ENCODE results near the gene STAP2. TPM values are rescaled to one million over a fixed set of nuclear protein-coding genes. Genes with fewer than 3 reads are reported as not detected.
"Not testable (repeated sequence)": the region's sequence is repeated elsewhere in the genome, so short reads cannot be mapped to it uniquely, and the experiment has no call there.

Gene STAP2
- total RNA-seq, 1 donor from 2014 or later, result 36.1 TPM

DNA sequence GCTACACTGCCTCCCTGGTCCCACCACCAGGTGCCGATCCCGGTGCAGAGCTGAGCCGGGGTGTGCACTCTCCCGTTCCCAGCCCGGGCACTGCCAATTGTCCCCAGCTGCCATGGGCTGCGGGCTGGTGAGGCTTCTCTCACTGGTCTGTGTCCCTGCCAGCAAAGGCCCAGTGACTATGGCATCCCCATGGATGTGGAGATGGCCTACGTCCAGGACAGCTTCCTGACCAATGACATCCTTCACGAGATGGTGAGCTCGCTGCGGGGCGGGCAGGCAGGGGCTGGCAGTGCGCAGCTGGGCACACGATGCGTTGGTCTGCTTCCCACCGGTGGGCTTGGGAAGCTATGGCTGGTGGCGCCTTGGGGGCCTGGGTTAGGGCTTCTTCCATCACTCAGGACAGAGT lies 19.3 kb upstream of the STAP2 start:
- DNase-seq (ENCODE audit: low read depth in 2 of 2), result no peak

DNA sequence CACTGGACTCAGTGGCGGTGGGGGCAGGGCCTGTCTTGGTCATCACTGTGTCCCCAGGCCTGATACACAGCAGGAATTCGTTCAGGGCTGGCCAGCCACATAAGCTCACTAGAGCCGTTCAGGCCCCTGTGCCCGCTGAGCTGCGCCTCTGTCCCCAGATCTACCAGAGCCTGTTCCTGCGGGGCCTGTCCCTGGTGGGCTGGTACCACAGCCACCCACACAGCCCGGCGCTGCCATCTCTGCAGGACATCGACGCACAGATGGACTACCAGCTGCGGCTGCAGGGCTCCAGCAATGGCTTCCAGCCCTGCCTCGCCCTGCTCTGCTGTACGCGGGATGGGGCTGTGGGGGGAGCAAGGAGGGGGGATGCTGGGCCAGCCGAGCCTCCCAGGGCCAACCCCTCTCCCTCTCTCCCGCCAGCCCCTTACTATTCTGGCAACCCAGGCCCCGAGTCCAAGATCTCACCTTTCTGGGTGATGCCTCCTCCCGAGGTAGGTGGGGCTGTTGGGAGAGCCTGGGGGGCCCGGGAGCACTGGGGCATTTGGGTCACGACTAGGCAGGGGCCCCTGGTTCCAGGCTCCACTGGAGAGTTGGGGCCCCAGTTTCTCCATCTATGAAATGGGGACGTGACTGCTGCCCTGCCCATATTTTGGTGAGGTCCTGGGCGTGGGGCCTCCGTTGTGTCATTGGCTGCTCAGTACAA lies 18.6 kb upstream of the STAP2 start:
- no peak for DNase-seq (ENCODE audit: low read depth in 2 of 2)

DNA sequence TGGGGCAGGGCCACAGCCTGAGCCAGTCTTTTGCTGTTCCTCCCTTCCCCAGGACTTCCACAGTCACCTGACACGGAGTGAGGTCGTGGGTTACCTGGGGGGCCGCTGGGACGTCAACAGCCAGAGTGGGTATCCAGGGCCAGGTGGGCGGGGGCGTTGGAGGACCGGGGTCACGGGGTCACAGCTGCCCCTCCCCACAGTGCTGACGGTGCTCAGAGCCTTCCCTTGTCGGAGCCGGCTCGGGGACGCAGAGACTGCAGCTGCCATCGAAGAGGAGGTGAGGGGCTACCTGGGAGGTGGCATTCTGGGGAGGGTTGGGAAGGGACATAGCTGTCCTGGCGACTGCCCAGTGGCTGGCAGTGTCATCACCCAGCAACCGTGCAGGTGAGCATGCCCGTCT lies 16.3 kb upstream of the STAP2 start:
- DNase-seq (ENCODE audit: low read depth in 2 of 2), result no peak

DNA sequence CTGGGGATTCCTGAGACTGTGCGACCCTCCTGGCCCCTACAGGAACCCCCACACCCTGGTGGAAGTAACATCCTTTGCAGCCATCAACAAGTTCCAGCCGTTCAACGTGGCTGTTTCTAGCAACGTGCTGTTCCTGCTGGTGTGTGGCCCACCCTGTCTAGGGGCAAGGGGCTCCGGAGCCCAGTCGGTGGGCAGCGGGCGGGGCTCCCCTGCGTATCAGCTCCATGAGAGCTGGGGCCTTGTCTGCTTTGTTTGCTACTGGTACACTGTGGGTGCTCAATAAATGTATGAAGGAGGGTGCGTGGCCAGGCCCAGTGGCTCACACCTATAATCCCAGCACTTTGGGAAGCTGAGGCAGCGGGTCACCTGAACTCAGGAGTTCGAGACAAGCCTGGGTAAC lies 15.7 kb upstream of the STAP2 start:
- DNase-seq (ENCODE audit: low read depth in 2 of 2), result no peak

DNA sequence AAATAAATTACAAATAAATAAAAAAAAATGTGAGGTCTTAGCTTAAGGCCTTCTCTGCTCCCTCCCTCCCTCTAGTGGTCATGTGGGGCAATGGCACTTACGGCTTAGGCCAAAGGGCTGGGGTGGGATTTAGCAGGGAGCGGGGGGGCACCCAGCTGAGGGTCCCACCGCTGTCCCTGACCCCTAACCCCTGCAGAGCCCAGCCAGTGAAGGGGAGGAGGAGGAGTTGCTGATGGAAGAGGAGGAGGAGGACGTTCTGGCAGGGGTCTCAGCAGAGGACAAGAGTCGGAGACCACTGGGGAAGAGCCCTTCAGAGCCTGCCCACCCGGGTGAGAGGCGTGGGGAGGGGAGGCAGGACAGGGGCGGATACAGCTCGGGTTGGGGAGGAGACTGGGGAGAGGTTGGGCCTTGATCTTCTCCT lies 14.1 kb upstream of the STAP2 start:
- DNase-seq (ENCODE audit: low read depth in 2 of 2), result peak; percentile 77 to 83

DNA sequence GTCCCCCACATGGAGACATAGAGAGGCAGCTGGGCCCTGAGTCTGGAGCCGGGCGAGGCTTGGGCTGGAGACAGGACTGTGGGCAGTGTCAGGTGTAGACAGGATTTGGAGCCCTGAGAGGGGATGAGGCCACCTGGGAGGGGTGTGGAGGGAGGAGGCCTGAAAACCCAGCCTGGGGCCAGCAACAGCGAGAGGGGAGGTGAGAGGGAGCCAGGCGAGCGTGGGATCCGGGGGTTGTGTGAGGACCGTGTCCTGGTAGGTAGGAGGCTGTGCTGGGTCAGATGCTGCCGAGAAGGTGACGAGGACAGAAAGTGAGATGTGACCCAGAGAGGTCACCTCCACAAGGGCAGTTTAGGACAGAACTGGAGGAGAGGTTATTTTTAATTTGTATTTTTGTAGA lies 12.1 kb upstream of the STAP2 start:
- DNase-seq (ENCODE audit: low read depth in 2 of 2), result no peak

DNA sequence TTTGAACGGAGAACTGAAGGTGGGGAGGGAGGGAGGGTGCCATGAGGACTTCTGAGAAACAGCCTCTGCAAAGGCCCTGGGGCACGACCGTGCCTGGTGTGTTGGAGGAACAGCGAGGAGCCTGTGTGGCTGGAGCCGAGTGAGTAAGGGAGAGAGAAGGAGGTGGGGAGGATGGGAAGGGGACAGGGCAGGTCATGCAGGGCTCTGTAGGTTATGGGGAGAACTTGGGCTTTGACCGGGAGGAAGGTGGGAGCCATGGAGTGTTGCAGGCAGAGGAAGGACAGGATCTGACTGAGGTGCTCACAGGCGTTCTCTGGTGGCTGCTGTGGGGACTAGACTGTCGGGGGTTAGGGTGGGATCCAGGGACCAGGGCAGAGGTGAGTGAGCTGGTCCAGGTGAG lies 11.5 kb upstream of the STAP2 start:
- no peak for DNase-seq (ENCODE audit: low read depth in 2 of 2)

DNA sequence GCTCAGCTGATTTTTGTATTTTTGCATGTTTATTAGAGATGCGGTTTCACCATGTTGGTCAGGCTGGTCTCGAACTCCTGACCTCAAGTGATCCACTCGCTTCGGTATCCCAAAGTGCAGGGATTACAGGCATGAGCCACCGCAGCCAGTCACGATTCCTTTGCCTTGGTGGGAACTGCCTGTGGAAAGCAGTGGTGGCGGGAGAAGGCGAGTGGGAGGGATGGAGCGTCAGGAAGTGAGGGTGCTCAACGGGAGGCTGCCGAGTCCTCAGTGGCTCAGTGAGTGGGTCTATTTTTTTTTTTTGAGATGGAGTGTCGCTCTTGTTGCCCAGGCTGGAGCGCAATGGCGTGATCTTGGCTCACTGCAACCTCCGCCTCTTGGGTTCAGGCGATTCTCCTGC lies 10.6 kb upstream of the STAP2 start:
- DNase-seq (ENCODE audit: low read depth in 2 of 2), result not testable (repeated sequence)

DNA sequence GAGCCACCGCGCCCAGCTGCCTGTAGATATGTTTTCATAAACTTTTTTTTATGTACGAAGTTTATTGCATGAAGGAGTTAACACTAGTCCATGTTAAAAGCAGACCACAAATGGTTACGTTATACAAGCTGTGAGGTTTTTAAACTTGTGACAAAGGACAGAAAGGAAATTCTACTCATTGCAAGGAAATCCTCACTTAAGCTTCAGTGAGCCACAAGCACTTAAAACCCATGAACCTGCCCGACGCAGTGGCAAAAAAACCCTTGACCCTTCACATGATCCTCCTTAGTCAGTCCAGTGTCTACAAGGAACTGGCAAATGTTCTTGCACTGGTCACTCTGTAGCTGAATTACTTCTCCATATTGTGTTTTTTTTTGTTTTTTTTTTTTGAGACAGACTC lies 8.9 kb upstream of the STAP2 start:
- no peak for DNase-seq (ENCODE audit: low read depth in 2 of 2)

DNA sequence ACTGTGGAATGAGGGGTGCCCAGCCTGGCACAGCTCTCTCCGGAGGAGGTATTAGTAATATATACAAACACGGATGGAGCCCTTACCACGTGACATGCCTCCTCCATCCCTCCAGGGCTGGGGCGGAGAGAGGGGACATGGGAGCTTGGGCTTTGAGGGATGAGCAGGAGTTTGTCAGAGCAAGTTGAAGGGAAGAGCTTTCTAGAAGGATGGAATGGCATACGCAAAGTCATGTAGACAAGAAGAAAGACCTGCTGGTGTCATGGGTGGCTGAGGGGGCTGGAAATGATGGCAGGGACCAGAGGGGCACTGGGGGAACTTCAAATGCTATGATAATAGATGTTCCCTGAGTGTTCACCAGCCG lies 7.4 kb upstream of the STAP2 start:
- DNase-seq (ENCODE audit: low read depth in 2 of 2), result no peak

DNA sequence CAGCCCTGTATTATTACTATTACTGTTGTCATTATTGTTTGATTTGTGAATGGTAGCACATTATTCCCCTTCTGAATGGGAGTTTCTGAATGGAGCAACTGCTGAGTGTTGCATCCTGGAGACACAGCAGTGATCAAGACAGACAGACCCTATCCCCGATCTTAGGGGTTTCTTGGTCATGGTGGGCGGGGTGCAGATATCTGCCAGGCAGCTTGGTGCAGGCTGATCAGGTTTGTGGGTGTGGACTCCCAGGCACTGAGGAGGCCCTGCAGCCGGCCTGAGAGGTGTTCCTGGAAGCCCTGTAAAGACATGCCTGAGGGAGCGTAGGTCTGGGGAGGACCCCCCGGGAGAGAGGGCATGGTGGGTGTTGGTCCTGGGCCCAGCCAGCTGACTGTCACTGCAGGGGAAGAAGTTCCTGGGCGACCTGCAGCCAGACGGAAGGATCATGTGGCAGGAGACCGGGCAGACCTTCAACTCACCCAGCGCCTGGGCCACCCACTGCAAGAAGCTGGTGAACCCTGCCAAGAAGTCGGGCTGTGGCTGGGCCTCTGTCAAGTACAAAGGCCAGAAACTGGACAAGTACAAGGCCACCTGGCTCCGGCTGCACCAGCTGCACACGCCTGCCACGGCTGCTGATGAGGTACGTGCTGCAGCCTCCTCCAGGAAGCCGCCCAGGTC lies 6.9 kb upstream of the STAP2 start:
- DNase-seq (ENCODE audit: low read depth in 2 of 2), result no peak

DNA sequence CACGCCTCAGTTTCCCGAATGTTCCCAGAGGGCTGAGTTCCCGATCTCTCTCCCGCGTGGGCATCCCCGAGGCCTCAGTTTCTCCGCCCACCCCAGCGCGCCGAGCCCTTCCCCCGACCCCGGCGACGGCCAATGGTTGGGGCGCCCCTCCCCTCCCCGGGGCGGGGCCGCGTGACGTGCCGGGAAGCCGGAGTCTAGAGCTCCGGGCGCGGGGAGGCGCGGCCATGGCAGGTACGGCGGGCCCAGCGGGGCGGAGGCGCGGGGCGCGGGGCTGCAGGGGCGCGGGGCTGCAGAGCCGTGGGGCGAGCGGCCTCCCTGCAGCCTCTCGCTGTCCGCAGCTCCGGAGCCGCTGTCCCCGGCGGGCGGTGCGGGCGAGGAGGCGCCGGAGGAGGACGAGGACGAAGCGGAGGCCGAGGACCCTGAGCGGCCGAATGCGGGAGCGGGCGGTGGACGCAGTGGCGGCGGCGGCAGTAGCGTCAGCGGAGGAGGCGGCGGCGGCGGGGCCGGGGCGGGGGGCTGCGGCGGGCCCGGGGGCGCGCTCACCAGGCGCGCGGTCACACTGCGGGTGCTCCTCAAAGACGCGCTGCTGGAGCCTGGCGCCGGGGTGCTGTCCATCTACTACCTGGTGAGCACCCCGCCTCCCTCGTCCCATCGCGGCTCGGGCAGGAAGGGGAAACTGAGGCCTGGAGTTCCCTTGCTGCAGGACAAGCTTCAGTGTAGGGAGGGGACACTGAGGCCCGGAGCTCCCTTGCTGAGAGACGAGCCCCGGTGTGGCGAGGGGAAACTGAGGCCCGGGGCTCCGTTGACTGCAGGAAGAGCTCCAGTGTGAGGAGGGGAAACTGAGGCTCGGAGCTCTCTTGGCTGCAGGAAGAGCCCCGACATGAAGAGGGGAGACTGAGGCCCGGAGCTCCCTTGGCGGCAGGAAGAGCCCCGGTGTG lies 5.0 kb upstream of the STAP2 start, which contains the start of gene MPND:
Gene MPND, plus strand, starts transcription at position 193 of the 938 bp plus-strand sequence. Its CDS starts 32 bp downstream, at position 225.
- peak; percentile 83 to 91 for DNase-seq (ENCODE audit: low read depth in 2 of 2)

DNA sequence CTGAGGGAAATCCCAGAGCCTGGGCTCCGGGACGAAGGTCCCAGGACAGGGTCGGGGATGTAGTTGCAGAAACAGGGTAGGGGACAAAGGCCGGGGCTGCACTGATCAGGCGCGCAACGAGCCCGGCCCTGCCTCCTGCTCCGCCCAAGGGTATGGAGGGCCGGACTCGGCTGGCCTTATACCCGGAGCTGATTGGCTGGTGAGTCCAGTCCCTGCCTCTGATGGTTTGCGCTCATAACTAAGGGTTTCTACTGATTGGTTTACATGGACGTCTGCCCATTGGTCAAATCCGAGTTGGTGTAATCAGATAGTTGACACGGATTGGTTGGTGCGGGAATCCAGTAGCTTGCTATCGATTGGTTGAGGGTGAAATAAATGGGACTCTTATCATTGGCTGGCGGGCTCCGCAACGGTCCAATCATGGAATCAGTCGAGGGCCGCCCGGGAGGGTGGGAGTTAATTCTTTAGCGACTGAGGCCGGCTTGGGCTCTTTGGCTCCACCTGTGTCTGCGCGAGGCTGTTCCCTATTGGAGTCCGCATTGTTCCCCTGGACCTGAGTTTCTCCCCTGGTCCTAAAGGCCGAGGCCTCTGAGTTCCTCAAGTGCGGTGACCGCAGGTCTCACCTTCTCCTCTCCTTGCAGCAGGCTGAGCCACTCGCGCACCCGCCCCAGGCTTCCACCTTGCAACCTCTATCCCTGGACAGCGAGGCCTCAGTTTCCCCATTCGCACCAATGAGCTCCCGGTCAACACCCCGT lies 4.2 kb upstream of the STAP2 start:
- DNase-seq (ENCODE audit: low read depth in 2 of 2), result peak; percentile 100

DNA sequence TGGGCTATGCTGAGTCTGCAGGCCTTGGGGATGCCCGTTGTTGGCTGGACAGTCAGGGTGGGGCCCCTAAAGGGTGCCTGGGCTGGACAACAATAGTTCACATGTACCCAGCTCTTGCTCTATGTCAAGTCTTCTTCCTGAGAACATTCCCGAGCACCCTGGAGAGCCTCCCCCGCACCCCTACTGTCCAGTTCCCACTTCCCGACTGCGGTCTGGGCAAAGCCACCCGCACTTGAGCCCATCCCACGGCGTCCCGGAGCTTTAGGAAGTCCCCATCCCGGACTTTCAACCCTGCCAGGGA lies 3.6 kb upstream of the STAP2 start:
- no peak for DNase-seq (ENCODE audit: low read depth in 2 of 2)

DNA sequence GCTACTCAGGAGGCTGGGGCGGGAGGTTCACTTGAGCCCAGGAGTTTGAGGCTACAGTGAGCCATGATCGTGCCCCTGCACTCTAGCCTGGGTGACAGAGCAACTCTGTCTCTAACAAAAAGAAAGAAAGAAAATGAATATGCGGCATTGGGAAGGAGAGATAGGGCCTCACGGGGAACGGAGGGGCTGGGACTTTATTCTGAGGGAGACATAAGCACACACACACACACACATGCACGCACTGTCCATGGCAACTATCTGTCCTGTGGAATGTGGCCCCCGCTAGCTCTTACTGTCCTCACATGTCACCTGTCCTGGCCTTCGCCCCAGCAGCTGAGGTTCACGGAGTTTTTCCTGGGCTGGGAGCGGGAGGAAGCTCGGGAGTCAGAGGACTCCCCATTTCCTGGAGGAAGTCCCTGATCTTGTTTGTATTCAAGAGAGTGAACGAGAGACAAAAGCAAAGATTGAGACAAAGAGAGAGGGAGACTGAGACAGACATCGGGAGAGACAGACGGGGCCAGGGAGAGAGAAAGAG lies 654 bp downstream of the STAP2 start:
- DNase-seq (ENCODE audit: low read depth in 2 of 2), result peak; percentile 40 to 66

DNA sequence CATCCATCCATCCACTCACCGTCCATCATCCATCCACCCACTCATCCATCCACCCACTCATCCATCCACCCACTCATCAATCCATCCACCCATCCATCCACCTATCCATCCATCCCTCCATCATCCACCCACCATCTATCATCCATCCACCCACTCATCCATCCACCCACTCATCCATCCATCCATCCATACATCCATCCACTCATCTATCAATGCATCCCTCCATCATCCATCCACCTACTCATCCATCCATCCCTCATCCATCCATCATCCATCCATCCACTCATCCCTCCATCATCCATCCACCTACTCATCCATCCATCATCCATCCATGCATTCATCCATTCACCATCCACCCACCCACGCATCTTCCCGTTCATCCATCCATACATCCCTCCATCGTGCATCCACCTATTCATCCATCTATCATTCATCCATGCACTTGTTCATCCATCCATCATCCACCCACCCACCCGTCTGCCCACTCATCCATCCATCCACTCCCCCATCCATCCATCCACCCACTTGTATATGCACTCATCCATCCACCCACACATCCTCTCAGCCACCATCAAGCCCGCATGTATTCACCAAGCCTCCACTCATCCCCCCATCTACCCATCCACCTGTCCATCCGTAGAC lies 3.6 kb downstream of the STAP2 start:
- DNase-seq (ENCODE audit: low read depth in 2 of 2), result no peak

DNA sequence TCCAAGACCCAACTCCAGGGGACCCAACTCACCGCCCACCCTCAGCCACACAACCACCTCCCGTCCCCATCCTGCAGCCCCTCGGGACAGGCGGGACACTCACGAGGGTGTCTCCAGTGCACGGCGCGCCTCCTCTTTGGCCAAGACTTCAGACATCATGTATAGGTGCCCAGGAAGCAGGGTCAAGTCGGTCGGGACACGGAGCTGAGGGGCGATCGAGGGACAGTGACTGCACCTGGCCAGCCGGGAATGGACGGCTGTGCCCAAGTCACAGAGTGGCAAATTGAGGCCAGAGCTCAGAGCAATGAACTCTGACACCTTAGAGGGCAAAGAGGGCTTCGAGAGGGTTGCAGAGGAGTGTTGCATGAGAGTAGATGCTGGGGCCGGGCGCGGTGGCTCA lies 8.8 kb downstream of the STAP2 start:
- DNase-seq (ENCODE audit: low read depth in 2 of 2), result no peak

DNA sequence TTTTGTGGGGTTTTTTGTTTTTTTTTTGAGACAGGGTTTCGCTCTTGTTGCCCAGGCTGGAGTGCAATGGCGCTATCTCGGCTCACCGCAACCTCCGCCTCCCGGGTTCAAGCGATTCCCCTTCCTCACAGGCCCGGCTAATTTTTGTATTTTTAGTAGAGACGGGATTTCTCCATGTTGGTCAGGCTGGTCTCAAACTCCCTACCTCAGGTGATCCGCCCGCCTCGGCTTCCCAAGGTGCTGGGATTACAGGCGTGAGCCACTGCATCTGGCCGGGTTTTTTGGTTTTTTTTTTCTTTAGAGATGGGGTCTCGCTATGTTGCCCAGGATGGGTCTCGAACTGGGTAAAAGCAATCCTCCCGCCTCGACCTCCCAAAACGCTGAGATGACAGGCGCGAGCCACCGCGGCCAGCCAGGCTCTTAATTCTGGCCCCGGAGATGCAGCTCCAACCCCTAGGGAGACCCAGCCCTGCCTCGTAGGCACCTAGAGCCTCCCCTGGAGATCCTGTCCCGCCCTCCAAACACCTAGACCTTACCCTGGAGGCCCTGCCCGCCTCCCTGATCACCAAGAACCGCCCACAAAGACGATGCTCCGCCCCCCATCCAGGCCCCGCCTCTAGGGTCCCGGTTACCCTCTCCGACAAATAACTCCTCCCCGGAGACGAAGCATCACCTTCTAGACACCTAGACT lies 9.5 kb downstream of the STAP2 start:
- DNase-seq (ENCODE audit: low read depth in 2 of 2), result not testable (repeated sequence)

DNA sequence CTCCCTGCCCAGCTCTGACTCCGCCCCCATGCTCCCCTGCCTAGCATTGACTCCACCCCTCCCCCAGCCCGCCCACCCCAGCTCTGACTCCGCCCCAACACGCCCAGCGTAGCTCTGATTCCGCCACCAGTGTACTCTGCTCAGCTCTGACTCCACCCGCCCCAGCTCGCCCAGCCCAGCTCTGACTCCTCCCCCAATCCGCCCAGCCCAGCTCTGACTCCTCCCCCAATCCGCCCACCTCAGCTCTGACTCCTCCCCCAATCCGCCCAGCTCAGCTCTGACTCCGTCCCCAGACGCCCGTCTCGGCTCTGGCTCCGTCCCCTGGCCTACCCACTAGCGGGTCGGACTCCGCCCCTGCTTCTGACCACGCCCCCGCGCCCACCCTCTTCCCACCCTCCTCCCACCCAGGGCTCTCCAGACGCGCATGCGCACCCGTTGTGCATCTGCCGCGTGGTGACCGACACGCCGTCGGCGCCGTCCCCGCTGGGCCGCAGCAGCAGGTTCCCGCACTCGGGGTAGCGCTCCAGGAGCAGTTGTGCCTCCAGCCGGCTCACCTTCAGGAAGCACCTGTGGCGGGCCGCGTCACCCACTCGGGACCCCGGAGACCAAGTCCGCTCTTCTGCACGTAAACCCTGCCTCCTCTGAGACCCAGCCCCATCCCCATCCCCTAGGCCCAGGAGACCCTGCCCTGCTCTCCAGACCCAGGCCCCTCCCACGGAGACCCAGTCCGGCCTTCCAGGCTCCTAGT lies 10.2 kb downstream of the STAP2 start:
- peak; percentile 97 to 98 for DNase-seq (ENCODE audit: low read depth in 2 of 2)

DNA sequence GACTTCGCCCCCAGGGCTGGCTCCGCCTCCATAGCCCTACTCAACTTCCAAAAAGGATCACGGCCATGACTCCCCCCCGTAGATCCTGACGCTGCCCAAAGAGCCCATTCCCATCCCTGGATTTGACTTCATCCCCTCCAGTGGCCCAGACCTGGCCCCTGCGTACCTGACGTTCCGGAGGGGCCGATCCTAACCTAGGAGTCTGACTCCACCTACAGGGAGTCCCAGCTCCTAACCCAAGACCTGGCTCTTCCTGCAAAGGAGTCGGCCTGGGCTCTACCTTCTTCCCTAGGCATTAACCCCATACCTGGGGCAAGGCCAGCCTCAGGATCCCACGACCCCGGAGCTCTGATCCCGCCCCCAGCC lies 10.8 kb downstream of the STAP2 start:
- DNase-seq (ENCODE audit: low read depth in 2 of 2), result no peak

All from lung microvascular endothelial cell (primary cell).